GM19463 (cell line): ENCODE data around the gene PLXDC2.

Experiments
- ATAC-seq: cut with Tn5 transposase; IDR thresholded peaks from one replicate; pipeline ENCODE4 v1.9.1; 2021; ENCODE audit warnings: mild to moderate bottlenecking, moderate library complexity; ENCODE audit not compliant: unreplicated experiment

The PLXDC2 gene

DNA sequence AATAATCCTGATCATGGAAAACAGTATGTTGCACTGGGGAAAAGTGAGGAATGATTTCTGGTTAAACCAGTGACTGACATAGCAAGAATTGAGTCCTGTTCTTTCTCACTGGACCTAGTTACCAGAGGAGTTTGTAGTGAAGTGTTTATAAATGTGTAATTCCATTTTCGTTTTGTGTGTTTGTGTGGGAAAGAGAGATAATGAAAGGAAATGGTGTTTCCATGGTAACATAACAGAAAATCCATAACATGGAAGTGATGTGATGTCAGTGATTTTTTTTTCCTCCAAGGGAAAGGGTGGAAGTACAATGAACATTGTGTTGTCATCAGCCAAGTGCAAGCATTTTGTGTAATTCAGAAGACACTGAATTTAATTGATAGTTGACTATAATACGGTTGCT lies 283.9 kb downstream of the PLXDC2 start:
- ATAC-seq, result no peak

DNA sequence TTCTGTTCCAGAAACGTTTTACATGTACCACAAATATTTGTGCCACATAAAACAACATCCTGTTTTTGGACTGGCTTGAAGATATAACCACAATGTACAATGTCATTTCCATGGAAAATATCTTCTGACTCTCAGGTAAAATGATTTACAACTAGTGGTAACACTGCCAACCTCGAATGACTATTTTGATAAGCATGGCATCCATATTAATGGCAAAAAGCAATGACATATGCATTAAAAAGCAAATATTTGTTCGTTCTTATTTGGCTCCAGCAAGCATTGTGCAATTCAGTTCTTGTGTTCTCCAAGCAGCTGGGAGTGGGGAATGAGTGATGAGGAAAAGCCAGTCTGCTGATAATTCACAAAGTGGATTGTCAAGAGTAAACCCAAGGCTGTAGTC lies 289.0 kb downstream of the PLXDC2 start:
- no peak for ATAC-seq

DNA sequence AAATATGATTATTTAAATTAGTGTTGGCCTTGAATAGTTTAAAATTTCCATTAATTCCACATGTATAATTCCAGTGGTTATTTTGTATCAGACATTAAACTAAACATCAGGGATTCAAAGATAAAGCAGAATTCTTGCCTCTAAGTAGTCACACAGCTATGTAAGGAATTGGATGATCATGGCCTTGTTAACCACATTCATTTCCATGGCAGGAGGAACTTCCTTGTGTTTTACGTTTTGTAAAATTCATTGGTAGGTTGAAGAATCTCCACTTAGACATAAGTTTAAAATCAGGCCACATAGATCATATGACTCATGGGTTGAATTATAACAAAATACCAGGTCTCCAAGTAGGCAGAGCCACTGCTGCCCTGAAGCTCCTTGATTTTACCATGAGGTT lies 289.7 kb downstream of the PLXDC2 start:
- no peak for ATAC-seq

DNA sequence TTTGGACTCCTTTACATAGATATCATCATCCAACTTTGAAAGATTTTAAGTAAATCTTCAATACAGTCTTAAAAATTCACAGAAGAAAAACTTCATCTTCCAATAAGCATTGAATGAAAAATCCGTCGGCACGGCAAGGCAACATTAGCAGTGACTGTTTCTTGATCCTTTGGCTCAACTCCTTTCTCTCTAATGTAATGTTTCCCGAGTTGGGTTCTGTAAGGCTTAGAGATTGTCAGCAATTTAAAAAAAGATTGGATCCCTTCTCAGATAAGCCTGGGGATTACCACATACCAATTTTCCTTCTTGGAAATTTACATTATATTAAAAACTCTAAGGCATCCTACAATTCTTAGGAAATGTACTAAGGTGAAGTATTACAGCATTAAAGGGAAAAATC lies 291.8 kb downstream of the PLXDC2 start:
- no peak for ATAC-seq

DNA sequence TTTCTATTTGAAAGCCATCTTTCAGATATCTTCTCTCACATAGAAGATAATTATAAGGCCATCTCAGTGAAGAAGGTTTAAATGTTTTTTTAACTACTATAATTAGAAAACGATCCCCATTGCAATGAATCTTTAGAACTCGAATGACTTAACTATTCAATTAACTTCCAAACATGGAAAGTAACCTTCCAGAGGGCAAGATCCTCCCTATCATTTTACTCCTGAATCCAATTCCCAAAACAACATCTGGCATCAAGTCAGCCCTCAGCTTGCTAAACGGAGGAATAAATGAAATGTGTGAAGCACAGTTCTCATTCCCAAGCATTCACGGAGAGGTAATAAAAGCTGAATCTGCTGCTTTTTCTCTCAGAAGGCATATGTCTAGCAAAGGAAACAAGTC lies 293.4 kb downstream of the PLXDC2 start:
- no peak for ATAC-seq

DNA sequence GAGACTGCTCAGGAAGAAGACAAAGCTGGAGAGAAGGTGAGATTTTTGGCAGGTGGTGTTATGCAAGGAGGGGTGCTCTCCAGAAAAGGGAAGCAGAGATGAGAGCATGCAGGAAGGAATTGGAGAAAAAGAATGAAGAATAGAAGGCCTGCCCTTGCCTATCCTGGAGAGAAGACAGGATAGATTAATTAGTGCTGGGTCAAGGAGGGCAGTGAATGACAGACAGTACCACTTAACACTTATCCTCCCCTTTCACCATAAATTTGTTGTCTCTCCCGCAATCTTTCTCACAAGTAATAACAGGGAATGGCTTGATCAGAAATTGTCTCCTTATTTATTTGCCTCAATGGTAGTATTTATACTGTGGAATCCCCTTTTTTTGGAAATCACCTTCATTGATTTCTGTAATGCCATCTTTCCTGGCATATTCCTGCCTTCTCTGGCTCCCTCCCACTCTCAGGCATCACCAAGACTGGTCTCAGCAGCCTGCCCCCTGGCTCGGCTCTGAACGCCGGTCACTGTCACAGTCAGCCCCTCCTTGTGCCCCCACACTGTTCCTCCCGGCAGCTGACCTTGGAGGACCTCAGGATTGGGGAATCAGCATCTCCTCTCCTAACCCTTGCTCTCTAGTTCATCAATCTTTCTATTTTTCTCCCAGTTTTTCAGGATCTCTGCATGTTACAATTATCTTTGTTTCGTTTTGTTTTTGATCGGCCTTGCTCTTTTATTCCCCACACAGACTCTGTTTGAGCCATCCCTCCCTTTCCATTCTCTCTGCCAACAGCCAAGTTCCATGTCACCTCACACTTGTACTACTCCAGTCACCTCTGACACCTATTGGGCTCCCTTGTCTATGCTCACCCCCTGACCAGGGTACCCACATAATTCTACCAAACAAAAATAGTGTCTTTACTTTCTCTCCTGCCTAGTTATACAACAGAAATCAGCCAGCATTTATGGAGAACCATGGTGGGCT lies 294.2 kb downstream of the PLXDC2 start:
- no peak for ATAC-seq

- no peak for ATAC-seq
Observed at GRCh38 chr10:20114179-20114578, 297.9 kb downstream of the PLXDC2 start.

DNA sequence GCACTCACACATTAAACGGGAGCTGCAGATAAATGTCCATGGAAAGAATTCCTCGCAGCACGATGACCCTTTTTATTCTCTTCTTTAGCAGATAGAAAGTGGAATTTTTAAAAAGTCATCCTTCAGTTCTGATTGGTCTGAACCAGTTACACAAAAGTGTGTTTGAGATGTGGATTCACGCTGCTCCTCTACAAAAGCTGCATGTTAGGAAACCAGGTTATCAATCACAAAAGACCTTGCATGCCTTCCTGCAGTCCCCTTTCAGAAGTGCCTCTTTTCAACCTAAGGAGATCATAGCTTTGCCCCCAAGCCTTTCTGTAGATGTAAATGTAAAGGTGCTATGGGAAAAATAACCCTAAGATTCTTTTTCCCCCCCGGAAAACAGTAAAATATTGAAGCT lies 299.7 kb downstream of the PLXDC2 start:
- no peak for ATAC-seq

- no peak for ATAC-seq
Observed at GRCh38 chr10:20117471-20117870, 301.2 kb downstream of the PLXDC2 start.

- ATAC-seq, result no peak
Observed at GRCh38 chr10:20118119-20118518, 301.9 kb downstream of the PLXDC2 start.

DNA sequence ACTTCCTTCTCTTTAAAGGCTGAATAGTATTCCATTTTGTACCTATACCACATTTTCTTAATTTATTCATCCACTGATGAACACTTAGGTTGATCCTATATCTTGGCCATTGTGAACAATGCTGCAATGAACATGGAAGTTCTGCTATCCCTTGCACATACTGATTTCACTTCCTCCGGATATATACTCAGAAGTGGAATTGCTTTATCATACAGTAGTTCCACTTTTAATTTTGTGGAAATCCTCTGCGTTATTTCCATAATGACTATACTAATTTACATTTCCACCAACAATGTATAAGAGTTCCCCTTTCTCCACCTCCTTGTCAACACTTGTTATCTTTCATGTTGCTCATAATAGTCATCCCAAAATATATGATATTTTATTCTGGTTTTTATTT lies 312.6 kb downstream of the PLXDC2 start:
- no peak for ATAC-seq

GRCh38 chr10:20132816-20133215 lies 316.6 kb downstream of the PLXDC2 start:
- ATAC-seq, result no peak

GRCh38 chr10:20133669-20134189 lies 317.5 kb downstream of the PLXDC2 start:
- no peak for ATAC-seq

DNA sequence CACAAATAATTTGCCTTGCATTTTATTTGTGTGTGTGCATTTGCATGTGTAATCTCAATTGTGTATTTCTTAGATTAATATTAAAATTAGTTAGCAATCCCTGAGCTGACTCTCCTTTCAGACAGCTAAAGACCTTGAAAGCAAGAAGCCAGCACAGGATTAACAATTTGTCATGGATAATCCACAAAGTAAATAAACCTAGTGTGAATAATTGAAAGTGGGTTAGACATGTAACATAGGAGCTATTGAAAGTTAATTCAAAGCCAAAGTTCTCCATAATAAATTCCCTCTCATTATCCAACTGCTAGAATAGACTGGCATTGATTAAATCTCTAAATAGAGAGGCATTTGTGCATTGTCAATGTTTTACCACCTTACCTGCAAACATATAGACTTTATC lies 326.1 kb downstream of the PLXDC2 start:
- no peak for ATAC-seq

DNA sequence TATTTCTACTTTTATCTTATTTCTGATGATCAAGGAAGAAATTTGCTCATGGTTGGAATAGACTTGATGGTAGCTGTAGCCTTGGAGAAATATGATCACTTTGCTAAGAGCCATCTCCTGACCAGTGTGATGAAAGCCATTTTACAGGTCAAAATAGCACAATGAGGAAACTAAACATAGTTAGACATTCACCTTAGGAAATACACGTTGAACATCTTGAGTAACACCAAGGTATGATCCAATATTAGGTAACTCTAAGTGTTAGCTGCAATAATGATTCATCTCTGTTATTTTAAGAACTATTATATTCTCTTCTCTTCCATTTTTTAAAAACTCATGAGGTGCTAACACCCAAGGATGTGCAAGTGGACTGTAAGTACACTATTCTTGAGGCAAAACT lies 328.0 kb downstream of the PLXDC2 start:
- no peak for ATAC-seq

DNA sequence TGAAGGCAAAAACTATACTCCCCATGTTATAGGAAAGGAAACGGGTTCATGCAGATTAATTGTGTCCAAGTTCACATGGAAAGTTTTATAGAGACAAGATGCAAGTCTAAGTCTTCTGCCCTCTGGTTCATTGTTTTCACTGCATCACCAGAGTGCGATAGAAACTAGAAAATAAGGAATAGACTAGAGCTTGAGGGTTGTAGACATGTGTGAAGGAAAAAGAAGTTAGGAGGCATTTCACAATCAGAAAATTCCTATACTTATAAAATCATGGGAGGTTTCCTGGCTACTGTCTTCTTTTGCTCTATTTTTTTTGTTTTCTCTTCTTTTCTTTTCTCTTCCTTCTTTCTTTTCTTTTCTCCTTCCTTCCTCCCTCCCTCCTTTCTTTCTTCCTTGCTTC lies 329.8 kb downstream of the PLXDC2 start:
- ATAC-seq, result no peak

- ATAC-seq, result no peak
Observed at GRCh38 chr10:20147684-20148083, 331.5 kb downstream of the PLXDC2 start.

- ATAC-seq, result no peak
Observed at GRCh38 chr10:20156511-20156910, 340.3 kb downstream of the PLXDC2 start.

- no peak for ATAC-seq
Observed at GRCh38 chr10:20157314-20157713, 341.1 kb downstream of the PLXDC2 start.

- no peak for ATAC-seq
Observed at GRCh38 chr10:20158086-20158485, 341.9 kb downstream of the PLXDC2 start.

- no peak for ATAC-seq
Observed at GRCh38 chr10:20162123-20162522, 345.9 kb downstream of the PLXDC2 start.

DNA sequence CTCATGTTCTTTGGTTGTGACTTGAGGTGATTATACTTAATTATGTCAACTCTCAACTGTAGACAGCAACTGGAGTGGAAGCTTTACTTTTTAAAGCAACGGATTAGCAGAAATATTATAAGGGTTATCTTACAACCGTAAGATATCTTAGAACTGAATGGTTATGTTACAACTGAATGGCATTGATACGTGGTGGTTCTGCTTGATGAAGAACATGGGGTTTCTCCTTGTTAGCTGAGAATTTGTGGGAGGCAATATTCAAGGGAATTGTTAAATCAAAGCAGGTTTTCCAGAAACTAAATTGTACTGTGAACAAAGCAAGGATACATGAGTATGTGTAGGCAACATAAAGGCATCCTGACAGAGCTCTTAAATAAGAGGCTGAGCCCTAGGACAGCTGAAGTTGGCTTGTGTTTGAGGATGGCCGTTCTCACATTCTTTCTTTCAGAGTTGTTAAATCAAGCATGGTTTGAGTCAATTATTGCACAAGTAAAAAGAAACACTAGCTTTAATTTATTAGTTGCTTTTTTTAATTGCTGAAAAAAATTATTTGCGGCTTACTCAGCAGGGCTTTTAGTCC lies 350.0 kb downstream of the PLXDC2 start:
- ATAC-seq, result no peak
